Trophoblast cell (in vitro differentiated cells and primary cell): Measurements from ENCODE around the gene CHORDC1.

Experiments used
- DNase-seq, 2 donors: peaks; one replicate each; pipeline ENCODE4 v3.0.0-alpha.2; 2016
- H2AFZ ChIP-seq: 2 replicates; pipeline ENCODE4 v1.6.1; 2013; ENCODE audit warnings: low read length, moderate library complexity, mild to moderate bottlenecking; ENCODE audit not compliant: insufficient read depth, poor library complexity
- H2AK5ac ChIP-seq: 2 replicates; pipeline ENCODE4 v1.6.1; 2013; ENCODE audit warnings: mild to moderate bottlenecking, low read length
- H2BK120ac ChIP-seq: 2 replicates; pipeline ENCODE4 v1.6.1; 2013; ENCODE audit warnings: low read length, mild to moderate bottlenecking, moderate library complexity; ENCODE audit not compliant: insufficient read depth, poor library complexity
- H2BK12ac ChIP-seq: 2 replicates; pipeline ENCODE4 v1.6.1; 2013; ENCODE audit warnings: mild to moderate bottlenecking, low read length, moderate library complexity
- H2BK5ac ChIP-seq: 2 replicates; pipeline ENCODE4 v1.6.1; 2013; ENCODE audit warnings: low read length, low read depth, moderate library complexity, mild to moderate bottlenecking; ENCODE audit not compliant: poor library complexity
- H3K14ac ChIP-seq: 2 replicates; pipeline ENCODE4 v1.6.1; 2013; ENCODE audit warnings: mild to moderate bottlenecking, low read length
- H3K18ac ChIP-seq: 2 replicates; pipeline ENCODE4 v1.6.1; 2013; ENCODE audit warnings: mild to moderate bottlenecking, low read length
- H3K23ac ChIP-seq: 2 replicates; pipeline ENCODE4 v1.6.1; 2013; ENCODE audit warnings: low read length
- H3K27ac ChIP-seq: 2 replicates; pipeline ENCODE4 v1.5.1; 2013; ENCODE audit warnings: low read depth, mild to moderate bottlenecking, inconsistent platforms, low read length, moderate library complexity
- H3K27me3 ChIP-seq: 2 replicates; pipeline ENCODE4 v1.6.1; 2013; ENCODE audit warnings: inconsistent platforms, mild to moderate bottlenecking, low read length, moderate library complexity; ENCODE audit not compliant: insufficient read depth
- H3K36me3 ChIP-seq, 2 experiments: 1 replicate in 1 of 2; 2 replicates in 1 of 2; pipeline ENCODE4 v1.6.1; 2013; ENCODE audit warnings: low read length in 2 of 2, mild to moderate bottlenecking in 2 of 2, moderate library complexity in 1 of 2; ENCODE audit not compliant: insufficient read depth in 2 of 2, control insufficient read depth in 1 of 2
- H3K4ac ChIP-seq: 2 replicates; pipeline ENCODE4 v1.6.1; 2013; ENCODE audit warnings: low read depth, mild to moderate bottlenecking, low read length, moderate library complexity
- H3K4me1 ChIP-seq, 2 experiments: 1 replicate in 1 of 2; 2 replicates in 1 of 2; pipeline ENCODE4 v1.6.1; 2013; ENCODE audit warnings: low read length in 2 of 2, mild to moderate bottlenecking in 2 of 2, moderate library complexity in 1 of 2; ENCODE audit not compliant: insufficient read depth in 2 of 2, control insufficient read depth in 1 of 2
- H3K4me2 ChIP-seq: 2 replicates; pipeline ENCODE4 v1.6.1; 2013; ENCODE audit warnings: inconsistent platforms, mild to moderate bottlenecking, low read length, moderate library complexity
- H3K4me3 ChIP-seq: 2 replicates; pipeline ENCODE4 v1.5.1; 2013; ENCODE audit warnings: mild to moderate bottlenecking, low read depth, low read length, inconsistent platforms
- H3K79me1 ChIP-seq: one replicate; pipeline ENCODE4 v1.6.1; 2013; ENCODE audit warnings: low read length
- H3K79me2 ChIP-seq: 2 replicates; pipeline ENCODE4 v1.6.1; 2013; ENCODE audit warnings: low read length, mild to moderate bottlenecking; ENCODE audit not compliant: control insufficient read depth, insufficient read depth, poor library complexity
- H3K9ac ChIP-seq: 2 replicates; pipeline ENCODE4 v1.6.1; 2013; ENCODE audit warnings: mild to moderate bottlenecking, low read length
- H3K9me3 ChIP-seq: 2 replicates; pipeline ENCODE4 v1.6.1; 2013; ENCODE audit warnings: low read depth, mild to moderate bottlenecking, control low read depth, inconsistent platforms, low read length; ENCODE audit not compliant: insufficient read depth
- H4K12ac ChIP-seq: 2 replicates; pipeline ENCODE4 v1.6.1; 2013; ENCODE audit warnings: low read depth, mild to moderate bottlenecking, low read length, moderate library complexity
- H4K8ac ChIP-seq: 2 replicates; pipeline ENCODE4 v1.6.1; 2013; ENCODE audit warnings: low read depth, mild to moderate bottlenecking, low read length, moderate library complexity
- H4K91ac ChIP-seq: one replicate; pipeline ENCODE4 v1.6.1; 2013; ENCODE audit warnings: low read depth, mild to moderate bottlenecking, low read length, moderate library complexity
- WGBS: extraction: QIAGEN DNeasy Blood & Tissue Kit; methylation state at CpG from one replicate; pipeline ENCODE4 v1.1.7; 2013; ENCODE audit warnings: missing lambda C conversion rate; ENCODE audit not compliant: insufficient read length, insufficient coverage; ENCODE audit errors: extremely low coverage; 5-methylcytosine and 5-hydroxymethylcytosine counted together

The CHORDC1 gene

DNA sequence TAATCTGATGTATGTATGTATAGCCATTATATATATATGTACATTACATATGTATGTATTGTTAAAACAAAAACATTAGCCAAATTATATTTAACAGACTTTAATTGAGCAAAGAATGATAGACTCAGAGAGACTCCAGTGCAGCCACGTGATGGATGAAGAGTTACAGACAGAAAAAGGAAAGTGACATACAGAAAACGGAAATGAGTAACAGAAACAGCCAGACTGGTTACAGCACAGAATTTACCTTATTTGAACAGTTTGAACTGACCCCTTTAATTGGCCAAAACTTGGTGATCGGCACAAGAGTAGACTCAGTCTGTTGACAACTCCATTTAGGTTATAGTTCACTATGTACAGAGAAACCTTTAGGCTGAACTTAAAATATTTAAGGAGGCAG, 35.0 kb downstream of the CHORDC1 start:
- no peak overlapping the region for H3K4me3 ChIP-seq
- no peaks in the 10 kb centered on the region for H3K79me2 ChIP-seq
- H3K79me1 ChIP-seq, result no peaks in the 10 kb centered on the region
- H3K18ac ChIP-seq, result no peak overlapping the region
- H4K91ac ChIP-seq, result no peak overlapping the region
- H2BK120ac ChIP-seq, result no peak overlapping the region
- H4K12ac ChIP-seq, result no peak overlapping the region
- H3K9ac ChIP-seq, result no peak overlapping the region
- H2BK5ac ChIP-seq, result no peak overlapping the region
- no peak overlapping the region for H2BK12ac ChIP-seq
- no peak overlapping the region for H4K8ac ChIP-seq
- H2AFZ ChIP-seq, result no peak overlapping the region
- H2AK5ac ChIP-seq, result no peak overlapping the region
- no peaks in the 10 kb centered on the region for H3K36me3 ChIP-seq
- no peak overlapping the region for H3K27ac ChIP-seq
- H3K4me1 ChIP-seq, result no peaks in the 10 kb centered on the region
- no peak overlapping the region for H3K14ac ChIP-seq
- no peaks in the 10 kb centered on the region for H3K9me3 ChIP-seq
- H3K23ac ChIP-seq, result no peak overlapping the region
- no peak for DNase-seq
- no peaks in the 10 kb centered on the region for H3K27me3 ChIP-seq
- no peak overlapping the region for H3K4ac ChIP-seq
- WGBS, result no CpG with 5 or more reads among the region's 3 CpGs
- no peak overlapping the region for H3K4me2 ChIP-seq

DNA sequence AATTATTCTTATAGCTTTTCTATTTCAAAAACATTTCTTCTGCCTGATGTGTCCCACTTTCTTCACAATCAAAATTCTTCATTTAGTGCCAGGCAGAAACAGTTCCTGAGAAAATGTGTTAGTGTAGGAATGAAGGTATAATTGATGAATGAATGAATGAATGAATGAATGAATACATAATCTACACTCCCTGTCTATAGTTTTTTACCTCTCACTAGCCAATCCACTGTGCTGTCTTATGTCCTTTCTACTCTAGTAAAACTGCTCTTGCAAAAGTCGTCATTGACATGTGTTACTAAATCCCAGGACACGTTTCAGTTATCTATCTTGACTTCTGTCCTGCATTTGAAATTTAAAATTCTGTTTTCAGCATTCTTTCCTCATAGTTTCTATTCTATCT, 42.9 kb downstream of the CHORDC1 start:
- H3K18ac ChIP-seq, result no peak overlapping the region
- no CpG with 5 or more reads among the region's 2 CpGs for WGBS

DNA sequence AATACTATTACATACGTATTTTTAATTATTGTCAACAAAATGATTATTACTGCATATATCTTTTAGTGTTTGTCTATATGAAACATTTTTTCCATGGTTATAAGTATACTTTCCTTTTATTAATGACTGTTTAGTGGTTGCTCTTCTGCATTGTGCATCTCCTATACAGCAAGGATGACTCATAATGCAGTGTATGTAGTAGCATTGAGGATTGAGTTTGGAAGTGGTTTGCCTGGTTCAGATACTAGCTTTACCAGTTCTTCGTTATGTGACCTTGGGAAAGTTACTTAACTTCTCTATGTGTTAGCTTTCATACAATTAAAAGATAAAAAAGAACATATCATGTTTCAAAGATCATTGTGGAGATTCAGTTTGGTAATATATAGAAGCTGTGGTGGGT, 44.1 kb downstream of the CHORDC1 start:
- Histone ChIP-seq H2BK5ac (no peak overlapping the region), H3K9ac (no peak overlapping the region), H3K18ac (no peak overlapping the region), H3K36me3 (no peaks in the 10 kb centered on the region), H3K79me2 (no peaks in the 10 kb centered on the region), H3K4me2 (no peak overlapping the region), H3K14ac (no peak overlapping the region), H4K12ac (no peak overlapping the region), H2AFZ (no peak overlapping the region), H3K27ac (no peak overlapping the region), H3K9me3 (no peaks in the 10 kb centered on the region), H3K4ac (no peak overlapping the region), H3K4me1 (no peaks in the 10 kb centered on the region), H2AK5ac (no peak overlapping the region), H3K23ac (no peak overlapping the region), H4K8ac (no peak overlapping the region), H4K91ac (no peak overlapping the region), H2BK120ac (no peak overlapping the region), H3K27me3 (no peaks in the 10 kb centered on the region), H3K79me1 (no peaks in the 10 kb centered on the region), H2BK12ac (no peak overlapping the region), H3K4me3 (no peak overlapping the region)
- WGBS, result no CpG with 5 or more reads among the region's 2 CpGs
- peak; percentile 27 to 66 for DNase-seq

More for the DNA sequence above, 42.9 kb downstream of the CHORDC1 start:
- no peak overlapping the region for H2BK12ac ChIP-seq
- H3K27ac ChIP-seq, result no peak overlapping the region
- DNase-seq, result no peak
- H3K4me3 ChIP-seq, result no peak overlapping the region
- H3K79me2 ChIP-seq, result no peaks in the 10 kb centered on the region
- H3K79me1 ChIP-seq, result no peaks in the 10 kb centered on the region
- H3K4me1 ChIP-seq, result no peaks in the 10 kb centered on the region
- H3K9me3 ChIP-seq, result no peaks in the 10 kb centered on the region
- H3K4me2 ChIP-seq, result no peak overlapping the region
- no peak overlapping the region for H2AK5ac ChIP-seq
- H3K14ac ChIP-seq, result no peak overlapping the region
- no peak overlapping the region for H4K12ac ChIP-seq
- H4K91ac ChIP-seq, result no peak overlapping the region
- no peak overlapping the region for H3K23ac ChIP-seq
- no peak overlapping the region for H2BK5ac ChIP-seq
- H4K8ac ChIP-seq, result no peak overlapping the region
- no peak overlapping the region for H3K4ac ChIP-seq
- no peak overlapping the region for H2BK120ac ChIP-seq
- H3K36me3 ChIP-seq, result no peaks in the 10 kb centered on the region
- no peaks in the 10 kb centered on the region for H3K27me3 ChIP-seq
- H3K9ac ChIP-seq, result no peak overlapping the region
- H2AFZ ChIP-seq, result no peak overlapping the region

DNA sequence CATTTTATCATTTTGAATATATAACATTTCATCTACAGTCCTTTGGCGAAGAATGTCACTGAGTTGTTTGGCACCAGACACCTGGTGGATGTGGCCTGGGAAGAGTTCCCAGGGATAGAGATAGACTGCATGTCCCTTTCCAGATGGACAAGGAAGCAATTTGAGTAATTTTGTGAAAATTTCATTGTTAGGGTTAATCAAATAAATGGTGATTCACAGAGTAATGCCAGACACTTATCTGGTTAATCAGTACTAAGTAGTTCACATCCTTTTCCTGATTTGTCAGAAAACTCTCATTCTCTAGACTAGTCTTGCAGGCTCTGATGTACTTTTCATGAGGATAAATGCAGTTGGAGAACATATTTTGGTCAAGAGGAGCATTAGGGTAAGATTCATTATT, 46.8 kb downstream of the CHORDC1 start:
- Histone ChIP-seq H3K14ac (no peak overlapping the region), H2AFZ (no peak overlapping the region), H3K27ac (no peak overlapping the region), H4K12ac (no peak overlapping the region), H3K4me2 (no peak overlapping the region), H3K27me3 (no peaks in the 10 kb centered on the region), H2AK5ac (no peak overlapping the region), H3K4ac (no peak overlapping the region), H3K36me3 (no peaks in the 10 kb centered on the region), H3K9ac (no peak overlapping the region), H3K18ac (no peak overlapping the region), H3K4me1 (peaks cover 0 to 2% of the 10 kb centered on the region in 2 experiments), H3K9me3 (no peaks in the 10 kb centered on the region), H2BK120ac (no peak overlapping the region), H3K4me3 (no peak overlapping the region), H3K79me2 (no peaks in the 10 kb centered on the region), H4K8ac (no peak overlapping the region), H4K91ac (no peak overlapping the region), H2BK5ac (no peak overlapping the region), H3K79me1 (no peaks in the 10 kb centered on the region), H2BK12ac (no peak overlapping the region), H3K23ac (no peak overlapping the region)
- no peak for DNase-seq
- no CpG with 5 or more reads among the region's 1 CpG for WGBS
